WERI-Rb-1 (cell line): ENCODE data around the gene PCSK6.

Source experiments
- DNase-seq: peaks from one replicate; pipeline ENCODE4 v3.0.0-alpha.2; 2020
- H3K27ac ChIP-seq: fragments of 250-450 bp; sonication (Bioruptor Pico); 2 replicates; pipeline ENCODE4 v1.5.1; 2020; ENCODE audit warnings: mild to moderate bottlenecking, moderate library complexity
- H3K27me3 ChIP-seq: fragments of 250-450 bp; sonication (Bioruptor Pico); 2 replicates; pipeline ENCODE4 v1.5.1; 2021; ENCODE audit warnings: mild to moderate bottlenecking, low read depth, moderate library complexity; ENCODE audit not compliant: insufficient read depth, severe bottlenecking
- H3K36me3 ChIP-seq: fragments of 250-450 bp; sonication (Bioruptor Pico); 2 replicates; pipeline ENCODE4 v1.5.1; 2020; ENCODE audit warnings: mild to moderate bottlenecking, moderate library complexity
- H3K4me3 ChIP-seq: 2 replicates; pipeline ENCODE4 v1.5.1; 2011; ENCODE audit warnings: low read depth, mild to moderate bottlenecking, control low read depth, low read length
- H3K9me3 ChIP-seq: fragments of 250-450 bp; sonication (Bioruptor Pico); 2 replicates; pipeline ENCODE4 v1.5.1; 2021; ENCODE audit warnings: mild to moderate bottlenecking, moderate library complexity; ENCODE audit not compliant: severe bottlenecking
- TF ChIP-seq, protein P1 (sequence below): IDR thresholded peaks from 2 replicates; pipeline ENCODE4 v1.5.1; 2011; ENCODE audit warnings: low read depth, mild to moderate bottlenecking, control low read depth, inconsistent platforms, low read length

The PCSK6 gene

DNA sequence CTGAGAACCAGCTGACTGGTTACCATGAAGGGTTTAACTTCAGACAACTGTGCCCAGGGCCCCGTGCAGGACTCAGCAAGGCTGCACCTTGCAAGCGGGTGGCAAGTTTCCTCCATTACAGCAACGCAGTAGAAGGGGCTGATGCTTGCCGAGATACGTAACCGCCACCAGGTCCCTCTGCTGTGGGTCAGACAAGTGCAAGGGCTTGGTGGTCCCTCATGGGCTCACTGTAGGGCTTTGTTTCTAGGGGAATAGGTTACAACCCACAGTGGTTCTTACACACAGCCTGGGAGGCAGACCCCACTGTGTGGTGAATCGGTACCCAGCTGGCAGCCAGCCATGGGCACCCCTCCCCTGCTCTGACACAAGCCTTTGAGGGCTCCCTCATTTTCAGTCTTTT, 179.0 kb downstream of the PCSK6 start:
- no peaks in the 10 kb centered on the region for H3K36me3 ChIP-seq
- DNase-seq: no peak
- no peak overlapping the region for H3K4me3 ChIP-seq
- H3K9me3 ChIP-seq: no peaks in the 10 kb centered on the region
- H3K27ac ChIP-seq: no peak overlapping the region
- TF ChIP-seq, protein P1, sequence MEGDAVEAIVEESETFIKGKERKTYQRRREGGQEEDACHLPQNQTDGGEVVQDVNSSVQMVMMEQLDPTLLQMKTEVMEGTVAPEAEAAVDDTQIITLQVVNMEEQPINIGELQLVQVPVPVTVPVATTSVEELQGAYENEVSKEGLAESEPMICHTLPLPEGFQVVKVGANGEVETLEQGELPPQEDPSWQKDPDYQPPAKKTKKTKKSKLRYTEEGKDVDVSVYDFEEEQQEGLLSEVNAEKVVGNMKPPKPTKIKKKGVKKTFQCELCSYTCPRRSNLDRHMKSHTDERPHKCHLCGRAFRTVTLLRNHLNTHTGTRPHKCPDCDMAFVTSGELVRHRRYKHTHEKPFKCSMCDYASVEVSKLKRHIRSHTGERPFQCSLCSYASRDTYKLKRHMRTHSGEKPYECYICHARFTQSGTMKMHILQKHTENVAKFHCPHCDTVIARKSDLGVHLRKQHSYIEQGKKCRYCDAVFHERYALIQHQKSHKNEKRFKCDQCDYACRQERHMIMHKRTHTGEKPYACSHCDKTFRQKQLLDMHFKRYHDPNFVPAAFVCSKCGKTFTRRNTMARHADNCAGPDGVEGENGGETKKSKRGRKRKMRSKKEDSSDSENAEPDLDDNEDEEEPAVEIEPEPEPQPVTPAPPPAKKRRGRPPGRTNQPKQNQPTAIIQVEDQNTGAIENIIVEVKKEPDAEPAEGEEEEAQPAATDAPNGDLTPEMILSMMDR: no peak
- H3K27me3 ChIP-seq: no peaks in the 10 kb centered on the region

DNA sequence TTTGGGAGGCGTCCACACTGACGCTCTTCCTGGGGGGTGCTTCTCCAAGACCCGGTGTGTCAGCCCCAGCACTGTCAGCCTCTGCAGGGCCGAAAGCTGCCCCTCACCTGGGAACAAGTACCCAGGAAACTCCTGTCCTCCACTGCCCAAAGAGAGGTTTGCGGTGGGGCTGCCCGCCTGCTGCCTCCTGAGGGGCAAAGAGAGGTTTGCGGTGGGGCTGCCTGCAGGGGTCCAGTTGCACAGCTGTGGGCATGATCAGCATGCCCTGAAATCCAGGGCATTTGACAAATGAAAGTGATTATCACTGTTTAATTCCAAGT, 179.4 kb downstream of the PCSK6 start:
- DNase-seq: no peak
- H3K36me3 ChIP-seq: no peaks in the 10 kb centered on the region
- H3K9me3 ChIP-seq: no peaks in the 10 kb centered on the region
- H3K4me3 ChIP-seq: no peak overlapping the region
- TF ChIP-seq, protein P1: no peak
- no peaks in the 10 kb centered on the region for H3K27me3 ChIP-seq
- H3K27ac ChIP-seq: no peak overlapping the region

DNA sequence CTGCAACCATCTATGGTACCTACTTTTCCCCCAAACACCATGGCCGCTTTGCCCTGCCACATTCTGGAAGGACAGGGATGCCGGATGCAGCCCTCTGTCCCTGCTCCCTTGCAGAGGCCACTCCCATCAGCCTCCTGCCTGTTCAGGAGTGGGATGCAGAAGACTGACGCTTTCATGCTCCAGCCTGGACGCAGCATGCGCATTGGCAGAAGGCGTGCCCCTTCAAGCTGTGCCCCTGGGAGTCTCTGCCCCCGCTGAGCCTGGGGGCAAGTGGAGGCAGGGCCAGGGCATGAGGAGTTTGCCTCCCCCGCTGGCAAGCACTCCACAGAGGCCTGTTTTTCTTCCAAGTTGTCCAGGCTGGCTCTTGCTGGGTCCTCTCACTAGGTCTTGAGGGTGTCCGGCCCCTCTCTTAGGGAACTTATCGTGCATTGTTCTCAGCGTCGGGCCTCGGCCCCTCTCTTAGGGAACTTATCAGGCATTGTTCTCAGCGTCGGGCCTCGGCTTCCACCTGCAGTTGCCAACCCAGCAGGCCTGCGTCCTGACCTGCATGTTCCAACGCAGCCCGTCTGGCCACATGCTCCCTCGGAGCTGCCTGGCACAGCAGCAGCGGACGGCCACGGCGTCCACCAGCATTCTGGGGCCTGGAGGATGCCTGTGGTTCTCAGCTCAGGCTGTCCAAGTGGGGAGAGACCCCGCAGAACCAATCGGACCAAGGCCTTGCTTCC, 179.9 kb downstream of the PCSK6 start:
- DNase-seq: no peak
- Histone ChIP-seq H3K9me3 (no peaks in the 10 kb centered on the region), H3K4me3 (no peak overlapping the region), H3K36me3 (no peaks in the 10 kb centered on the region), H3K27ac (no peak overlapping the region), H3K27me3 (no peaks in the 10 kb centered on the region)
- TF ChIP-seq, protein P1: no peak

DNA sequence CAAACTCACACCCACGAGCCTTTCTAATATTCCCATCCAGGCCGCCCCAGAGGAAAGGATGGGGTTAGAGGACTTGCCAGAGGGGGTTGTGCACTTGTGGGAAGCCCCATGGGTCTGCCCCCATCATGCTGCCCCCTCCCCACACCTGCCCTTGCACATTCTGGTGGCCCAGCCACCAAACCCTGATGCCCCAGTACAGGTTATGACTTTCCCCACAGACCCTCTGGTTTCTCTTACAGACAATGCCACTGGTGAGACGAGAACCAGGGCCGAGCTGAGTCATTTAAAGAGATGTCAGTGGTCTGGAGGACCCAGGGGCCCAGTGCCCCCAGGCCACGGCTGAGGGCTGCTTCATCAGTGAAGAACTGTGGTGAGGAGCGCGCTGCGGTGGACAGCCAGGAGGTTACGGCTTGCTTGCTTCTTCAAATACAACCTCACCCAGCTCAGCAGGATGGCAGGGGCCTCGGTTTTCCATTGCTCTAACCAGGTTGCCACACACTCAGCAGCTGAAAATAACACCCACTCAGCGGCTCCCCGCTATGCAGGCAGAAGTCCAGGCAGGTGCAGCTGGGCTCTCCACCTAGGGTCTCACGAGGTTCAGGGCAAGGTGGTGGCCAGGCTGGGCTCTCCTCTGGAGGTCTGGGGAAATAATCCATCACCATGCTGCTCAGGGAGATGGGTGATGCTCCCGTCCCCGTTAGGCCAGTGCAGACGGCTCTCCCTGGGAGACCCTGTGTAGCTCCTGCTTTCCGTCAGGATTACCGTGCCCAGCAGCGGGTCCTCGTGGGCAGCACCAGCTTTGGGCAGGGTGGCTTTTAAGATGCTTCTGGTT, 180.7 kb downstream of the PCSK6 start:
- no peaks in the 10 kb centered on the region for H3K9me3 ChIP-seq
- DNase-seq: no peak
- no peaks in the 10 kb centered on the region for H3K27me3 ChIP-seq
- TF ChIP-seq, protein P1: no peak
- no peak overlapping the region for H3K27ac ChIP-seq
- H3K4me3 ChIP-seq: no peak overlapping the region
- H3K36me3 ChIP-seq: no peaks in the 10 kb centered on the region

DNA sequence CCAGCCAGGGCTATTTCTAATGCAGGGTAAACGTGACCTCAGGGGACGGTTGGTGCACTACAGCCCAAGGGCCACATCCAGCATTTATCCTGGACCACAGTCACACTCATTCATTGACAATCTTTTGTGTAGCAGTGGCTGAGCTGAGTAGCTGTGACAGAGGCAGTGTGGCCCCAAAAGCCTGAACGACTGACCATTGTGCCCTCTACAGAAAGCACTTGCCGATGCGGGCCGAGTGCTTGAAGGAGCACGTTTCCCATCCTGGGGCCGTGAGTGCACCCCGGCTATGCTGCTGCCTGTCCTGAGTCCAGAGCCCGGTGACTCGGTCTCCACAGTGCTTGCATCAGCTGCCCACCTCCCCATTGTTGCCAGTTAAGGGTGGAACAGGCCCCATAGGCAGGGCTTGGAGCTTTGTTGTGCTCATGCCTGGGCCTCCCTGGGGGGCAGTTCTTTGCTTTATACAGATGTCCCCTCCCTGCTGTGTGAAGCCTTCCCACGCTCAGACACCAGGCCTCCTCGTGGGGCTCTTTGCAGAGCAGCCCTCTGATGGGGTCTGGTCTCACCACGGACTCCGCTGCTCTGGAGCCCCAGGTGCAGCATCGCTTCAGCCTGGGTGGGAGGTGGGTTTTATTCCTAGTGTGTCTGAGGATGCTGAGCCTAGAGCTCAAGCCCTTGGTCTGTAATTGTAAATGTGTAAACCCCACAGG, 181.5 kb downstream of the PCSK6 start:
- Histone ChIP-seq H3K27ac (no peak overlapping the region), H3K27me3 (no peaks in the 10 kb centered on the region), H3K4me3 (no peak overlapping the region), H3K9me3 (no peaks in the 10 kb centered on the region), H3K36me3 (no peaks in the 10 kb centered on the region)
- TF ChIP-seq, protein P1: no peak
- no peak for DNase-seq
